HepG2 (cell line): ENCODE data around the gene ARL8B. TPM values are rescaled to one million over a fixed set of nuclear protein-coding genes. Genes with fewer than 3 reads are reported as not detected.

Source experiments
- ATAC-seq: fragments of 200-7000 bp; cut with Tn5 transposase; 3 replicates; pipeline ENCODE4 v1.9.1; 2020; ENCODE audit warnings: mild to moderate bottlenecking, moderate library complexity
- BruUV-seq: library from RNA; stranded (reverse); fragments of 400-500 nt; replicated peaks from 2 replicates; lab custom pipeline; 2021; lab: Mats Ljungman, UMichigan
- CTCF ChIA-PET: fragments of 300-600 bp; formaldehyde crosslinking; extraction: SDS; loops from one replicate; lab custom pipeline; 2021; ENCODE audit warnings: low total read pairs, inconsistent platforms, low intra/inter-chr PET ratio; lab: Yijun Ruan, JAX
- POLR2A ChIA-PET: fragments of 350-600 bp; sonication (Branson Sonifier 250); formaldehyde crosslinking; loops from one replicate; lab custom pipeline; 2020; ENCODE audit warnings: antibody characterized with exemption, inconsistent platforms; lab: Yijun Ruan, JAX
- DNase-seq: peaks from one replicate; pipeline ENCODE4 v3.0.0-alpha.2; 2015; ENCODE audit warnings: low spot score
- FAIRE-seq: peaks from 3 replicates; lab custom pipeline; 2011; peaks lifted over from hg19 to GRCh38; lab: Jason Lieb, UNC
- H2AFZ ChIP-seq: one replicate; pipeline ENCODE4 v1.6.1; 2011; ENCODE audit warnings: low read length, inconsistent platforms
- H3K27ac ChIP-seq: fragments of 300-600 bp; 3 replicates; pipeline ENCODE4 v1.8.0; 2011; ENCODE audit warnings: mixed run types, mild to moderate bottlenecking, mixed read lengths, low read length, inconsistent platforms; ENCODE audit not compliant: insufficient read depth; ENCODE audit errors: extremely low read length
- H3K27me3 ChIP-seq, 2 experiments: fragments of 200-600 bp in 1 of 2; 2 replicates in 1 of 2; 3 replicates in 1 of 2; pipeline versions ENCODE4 v1.6.0 to v1.8.0; 2011; ENCODE audit warnings: low read length in 2 of 2, mild to moderate bottlenecking in 2 of 2, moderate library complexity in 2 of 2, inconsistent platforms in 1 of 2; ENCODE audit not compliant: insufficient read depth in 2 of 2, control insufficient read depth in 1 of 2
- H3K36me3 ChIP-seq, 2 experiments: fragments of 200-600 bp in 1 of 2; replicated peaks in 1 of 2; 2 replicates in 1 of 2; 3 replicates in 1 of 2; pipeline versions ENCODE4 v1.5.1 to v1.8.0; 2011; ENCODE audit warnings: low read length in 2 of 2, inconsistent platforms in 1 of 2; ENCODE audit not compliant: insufficient read depth in 2 of 2, control insufficient read depth in 1 of 2
- H3K4me1 ChIP-seq: 2 replicates; pipeline ENCODE4 v1.5.1; 2012; ENCODE audit warnings: low read length, inconsistent platforms; ENCODE audit not compliant: insufficient read depth
- H3K4me2 ChIP-seq: 2 replicates; pipeline ENCODE4 v1.6.0; 2011; ENCODE audit warnings: low read depth, low read length, inconsistent platforms
- H3K4me3 ChIP-seq, 3 experiments: fragments of 200-600 bp in 1 of 3; sonication (generic), shearing (Covaris generic) in 1 of 3; replicated peaks in 1 of 3; 2 replicates each; pipeline ENCODE4 v1.5.1; 2011 to 2016; ENCODE audit warnings: low read length in 3 of 3, inconsistent platforms in 2 of 3, low read depth in 2 of 3, mild to moderate bottlenecking in 2 of 3, control low read depth in 1 of 3, mixed read lengths in 1 of 3; ENCODE audit not compliant: insufficient read depth in 1 of 3
- H3K79me2 ChIP-seq: one replicate; pipeline ENCODE4 v1.6.1; 2011; ENCODE audit warnings: low read length, inconsistent platforms; ENCODE audit not compliant: insufficient read depth
- H3K9ac ChIP-seq: 2 replicates; pipeline ENCODE4 v1.6.0; 2011; ENCODE audit warnings: mild to moderate bottlenecking, low read depth, low read length, inconsistent platforms; ENCODE audit not compliant: insufficient read depth
- H3K9me3 ChIP-seq: 2 replicates; pipeline ENCODE4 v1.5.1; 2012; ENCODE audit warnings: mild to moderate bottlenecking, low read length
- H4K20me1 ChIP-seq: 2 replicates; pipeline ENCODE4 v1.6.0; 2011; ENCODE audit warnings: inconsistent platforms, mild to moderate bottlenecking, low read length, moderate library complexity; ENCODE audit not compliant: insufficient read depth
- ATF7 ChIP-seq, 2 experiments: fragments of 450-650 bp in 1 of 2; sonication (generic) in 1 of 2; formaldehyde crosslinking in 1 of 2; IDR thresholded peaks; 2 replicates each; pipeline versions ENCODE4 v1.4.0 to v1.6.1; 2016 to 2020; ENCODE audit warnings: antibody characterized with exemption in 1 of 2, mild to moderate bottlenecking in 1 of 2, missing genetic modification reagents in 1 of 2
- ZC3H4 ChIP-seq: sonication (generic); formaldehyde crosslinking; IDR thresholded peaks from 2 replicates; pipeline ENCODE4 v1.4.0; 2020; ENCODE audit warnings: missing genetic modification reagents, borderline replicate concordance
- ZFP1 ChIP-seq: IDR thresholded peaks from 2 replicates; pipeline ENCODE4 v1.6.1; 2016
- ZNF138 ChIP-seq: sonication (generic); formaldehyde crosslinking; IDR thresholded peaks from 2 replicates; pipeline ENCODE4 v1.5.0; 2020; ENCODE audit warnings: mild to moderate bottlenecking, low read depth, missing genetic modification reagents
- WGBS: methylation state at CpG from one replicate; pipeline ENCODE4 v1.1.6; 2017; ENCODE audit warnings: low lambda C conversion rate; 5-methylcytosine and 5-hydroxymethylcytosine counted together
- in situ Hi-C: cut with HindIII; loops from 2 replicates; pipeline ENCODE4 v1.10.0; 2017; ENCODE audit warnings: low pct_unique_long_range_greater_than_20kb; ENCODE audit not compliant: extremely low pct_ligation_motif_present
- intact Hi-C: fragments of 100-400 bp; cut with micrococcal nuclease; formaldehyde crosslinking; loops from one replicate; pipeline ENCODE4 v1.10.0; 2022; ENCODE audit not compliant: unreplicated experiment
- polyA plus RNA-seq, 8 experiments: library from polyadenylated mRNA; depleted of rRNA in 3 of 8; stranded (reverse) in 7 of 8; unstranded in 1 of 8; fragments of >200 nt; fragmentation: Illumina TruSeq in 4 of 8; extraction: Trizol in 4 of 8; gene quantifications; 2 replicates each; pipeline versions ENCODE4 v1.2.1 to v1.2.3, GENCODE V29; 2011 to 2016; ENCODE audit warnings: low read depth in 4 of 8, missing spikeins in 1 of 8, mixed read lengths in 1 of 8; ENCODE audit not compliant: insufficient read depth in 1 of 8
- total RNA-seq, 5 experiments: library from RNA; depleted of rRNA; stranded (reverse); fragments of >200 nt; fragmentation: Illumina TruSeq; extraction: Trizol; gene quantifications; 2 replicates each; pipeline ENCODE4 v1.2.3, GENCODE V29; 2016; ENCODE audit warnings: low read depth in 1 of 5
- TF ChIP-seq, protein P1 (sequence below): sonication (generic); formaldehyde crosslinking; conservative IDR thresholded peaks from 2 replicates; pipeline ENCODE4 v1.4.0; 2020; ENCODE audit warnings: mild to moderate bottlenecking, missing genetic modification reagents, moderate library complexity

ARL8B gene
- total and polyA plus RNA-seq, 2 of the 13 experiments (the other 11 are each of a cell fraction or from before 2014, with no cell fraction given) = 23.5 to 30.4 TPM

DNA sequence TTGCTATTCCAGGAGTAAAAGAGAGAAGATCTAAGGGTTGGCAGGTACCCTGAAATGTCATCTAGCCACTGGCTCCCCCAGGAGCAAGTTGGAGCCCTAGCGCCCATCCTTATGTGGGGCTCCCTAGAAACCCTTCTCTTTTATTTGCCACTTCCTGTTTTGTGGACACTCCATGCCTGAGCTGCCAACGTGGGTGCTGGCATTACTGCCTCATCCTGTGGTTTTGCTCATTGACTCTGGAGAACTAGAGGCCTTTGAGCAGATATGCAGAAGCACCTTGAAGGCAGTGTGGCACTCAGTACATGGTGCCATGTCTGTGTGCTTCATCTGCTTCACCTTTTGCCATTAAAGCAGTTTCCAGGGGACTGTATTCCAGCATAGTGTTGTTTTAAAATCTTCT, 73.5 kb downstream of the ARL8B start:
- Histone ChIP-seq H3K9me3 (no peaks in the 10 kb centered on the region), H3K27ac (no peak overlapping the region), H3K4me2 (no peak overlapping the region), H3K4me1 (peaks cover 68% of the 10 kb centered on the region), H4K20me1 (peaks cover 13% of the 10 kb centered on the region), H3K27me3 (no peaks in the 10 kb centered on the region), H3K4me3 (no peak overlapping the region), H3K9ac (no peak overlapping the region), H3K79me2 (peaks cover 71% of the 10 kb centered on the region), H2AFZ (no peak overlapping the region), H3K36me3 (peaks cover 5 to 53% of the 10 kb centered on the region in 2 experiments)
- BruUV-seq = no TSS peak
- in situ Hi-C loops (no loop called here), intact Hi-C loops (no loop called here)
- ChIA-PET CTCF (no interaction called here), POLR2A (no interaction called here)
- ATAC-seq (no peak), DNase-seq (no peak), FAIRE-seq (no peak)
- WGBS = 88% methylated on average over 2 of the region's 2 CpGs
- no peak for TF ChIP-seq ZC3H4 (CRISPR knock-in tag)
- no peak for TF ChIP-seq ATF7 (IDR thresholded peaks at IDR 0.05)
- TF ChIP-seq ATF7 (CRISPR knock-in tag; IDR thresholded peaks at IDR 0.05) = no peak
- no peak for TF ChIP-seq ZFP1 (CRISPR knock-in tag)
- TF ChIP-seq, protein P1, sequence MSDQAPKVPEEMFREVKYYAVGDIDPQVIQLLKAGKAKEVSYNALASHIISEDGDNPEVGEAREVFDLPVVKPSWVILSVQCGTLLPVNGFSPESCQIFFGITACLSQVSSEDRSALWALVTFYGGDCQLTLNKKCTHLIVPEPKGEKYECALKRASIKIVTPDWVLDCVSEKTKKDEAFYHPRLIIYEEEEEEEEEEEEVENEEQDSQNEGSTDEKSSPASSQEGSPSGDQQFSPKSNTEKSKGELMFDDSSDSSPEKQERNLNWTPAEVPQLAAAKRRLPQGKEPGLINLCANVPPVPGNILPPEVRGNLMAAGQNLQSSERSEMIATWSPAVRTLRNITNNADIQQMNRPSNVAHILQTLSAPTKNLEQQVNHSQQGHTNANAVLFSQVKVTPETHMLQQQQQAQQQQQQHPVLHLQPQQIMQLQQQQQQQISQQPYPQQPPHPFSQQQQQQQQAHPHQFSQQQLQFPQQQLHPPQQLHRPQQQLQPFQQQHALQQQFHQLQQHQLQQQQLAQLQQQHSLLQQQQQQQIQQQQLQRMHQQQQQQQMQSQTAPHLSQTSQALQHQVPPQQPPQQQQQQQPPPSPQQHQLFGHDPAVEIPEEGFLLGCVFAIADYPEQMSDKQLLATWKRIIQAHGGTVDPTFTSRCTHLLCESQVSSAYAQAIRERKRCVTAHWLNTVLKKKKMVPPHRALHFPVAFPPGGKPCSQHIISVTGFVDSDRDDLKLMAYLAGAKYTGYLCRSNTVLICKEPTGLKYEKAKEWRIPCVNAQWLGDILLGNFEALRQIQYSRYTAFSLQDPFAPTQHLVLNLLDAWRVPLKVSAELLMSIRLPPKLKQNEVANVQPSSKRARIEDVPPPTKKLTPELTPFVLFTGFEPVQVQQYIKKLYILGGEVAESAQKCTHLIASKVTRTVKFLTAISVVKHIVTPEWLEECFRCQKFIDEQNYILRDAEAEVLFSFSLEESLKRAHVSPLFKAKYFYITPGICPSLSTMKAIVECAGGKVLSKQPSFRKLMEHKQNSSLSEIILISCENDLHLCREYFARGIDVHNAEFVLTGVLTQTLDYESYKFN = no peak
- no peak for TF ChIP-seq ZNF138 (CRISPR knock-in tag)
